ENCODE data around the gene SLC25A30. TPM values are rescaled to one million over a fixed set of nuclear protein-coding genes. Genes with fewer than 3 reads are reported as not detected.

The SLC25A30 gene
- total RNA-seq, 2 donors from 2014 or later = 32.6 to 38.4 TPM

GRCh38 chr13:45411221-45411620, 7.0 kb downstream of the SLC25A30 start:
- Histone ChIP-seq H3K4me3 (no peak overlapping the region), H3K27ac (peak overlapping the region in 1 of 2 donors; percentile 70), H3K27me3 (no peaks in the 10 kb centered on the region), H3K4me1 (peaks cover 0 to 36% of the 10 kb centered on the region in 2 donors), H3K9me3 (no peaks in the 10 kb centered on the region), H3K36me3 (peaks cover 44% of the 10 kb centered on the region)
- TF ChIP-seq CTCF (IDR thresholded peaks at IDR 0.05) = no peak
- DNase-seq (ENCODE audit: low spot score) = no peak

GRCh38 chr13:45410466-45410865, 7.7 kb downstream of the SLC25A30 start:
- Histone ChIP-seq H3K36me3 (peaks cover 52% of the 10 kb centered on the region), H3K4me3 (no peak overlapping the region), H3K27ac (no peak overlapping the region), H3K9me3 (no peaks in the 10 kb centered on the region), H3K4me1 (peaks cover 0 to 34% of the 10 kb centered on the region in 2 donors), H3K27me3 (no peaks in the 10 kb centered on the region)
- DNase-seq (ENCODE audit: low spot score) = no peak
- no peak for TF ChIP-seq CTCF (IDR thresholded peaks at IDR 0.05)

GRCh38 chr13:45410001-45410400, 8.2 kb downstream of the SLC25A30 start:
- no peaks in the 10 kb centered on the region for H3K27me3 ChIP-seq
- no peak overlapping the region for H3K4me3 ChIP-seq
- no peak for TF ChIP-seq CTCF (IDR thresholded peaks at IDR 0.05)
- peaks cover 56% of the 10 kb centered on the region for H3K36me3 ChIP-seq
- H3K27ac ChIP-seq = no peak overlapping the region
- peaks cover 0 to 29% of the 10 kb centered on the region in 2 donors for H3K4me1 ChIP-seq
- no peak for DNase-seq (ENCODE audit: low spot score)
- no peaks in the 10 kb centered on the region for H3K9me3 ChIP-seq

- Histone ChIP-seq H3K4me1 (no peaks in the 10 kb centered on the region), H3K36me3 (peaks cover 80% of the 10 kb centered on the region), H3K4me3 (no peak overlapping the region), H3K27me3 (no peaks in the 10 kb centered on the region), H3K9me3 (no peaks in the 10 kb centered on the region), H3K27ac (no peak overlapping the region)
- no peak for TF ChIP-seq CTCF (IDR thresholded peaks at IDR 0.05)
- no peak for DNase-seq (ENCODE audit: low spot score)
Observed at GRCh38 chr13:45406421-45406820, 11.8 kb downstream of the SLC25A30 start.

GRCh38 chr13:45403081-45403480, 15.1 kb downstream of the SLC25A30 start:
- no peaks in the 10 kb centered on the region for H3K9me3 ChIP-seq
- H3K36me3 ChIP-seq = peaks cover 83% of the 10 kb centered on the region
- H3K27me3 ChIP-seq = no peaks in the 10 kb centered on the region
- TF ChIP-seq CTCF (IDR thresholded peaks at IDR 0.05) = no peak
- no peak for DNase-seq (ENCODE audit: low spot score)
- H3K4me3 ChIP-seq = no peak overlapping the region
- H3K4me1 ChIP-seq = peaks cover 0 to 11% of the 10 kb centered on the region in 2 donors
- peak overlapping the region; percentile 71 to 73 for H3K27ac ChIP-seq

- Histone ChIP-seq H3K27me3 (no peaks in the 10 kb centered on the region), H3K27ac (peak overlapping the region; percentile 71 to 73), H3K4me1 (peaks cover 0 to 11% of the 10 kb centered on the region in 2 donors), H3K9me3 (no peaks in the 10 kb centered on the region), H3K4me3 (no peak overlapping the region), H3K36me3 (peaks cover 83% of the 10 kb centered on the region)
- TF ChIP-seq CTCF (IDR thresholded peaks at IDR 0.05) = no peak
- no peak for DNase-seq (ENCODE audit: low spot score)
Observed at GRCh38 chr13:45402641-45403040, 15.5 kb downstream of the SLC25A30 start.
